ENCODE measurements around the gene C1orf53. TPM values are rescaled to one million over a fixed set of nuclear protein-coding genes. Genes with fewer than 3 reads are reported as not detected.

C1orf53 gene
- total and polyA plus RNA-seq, 2 of the 4 experiments (the other 2 are of a cell fraction) = 4.8 to 7.0 TPM

DNA sequence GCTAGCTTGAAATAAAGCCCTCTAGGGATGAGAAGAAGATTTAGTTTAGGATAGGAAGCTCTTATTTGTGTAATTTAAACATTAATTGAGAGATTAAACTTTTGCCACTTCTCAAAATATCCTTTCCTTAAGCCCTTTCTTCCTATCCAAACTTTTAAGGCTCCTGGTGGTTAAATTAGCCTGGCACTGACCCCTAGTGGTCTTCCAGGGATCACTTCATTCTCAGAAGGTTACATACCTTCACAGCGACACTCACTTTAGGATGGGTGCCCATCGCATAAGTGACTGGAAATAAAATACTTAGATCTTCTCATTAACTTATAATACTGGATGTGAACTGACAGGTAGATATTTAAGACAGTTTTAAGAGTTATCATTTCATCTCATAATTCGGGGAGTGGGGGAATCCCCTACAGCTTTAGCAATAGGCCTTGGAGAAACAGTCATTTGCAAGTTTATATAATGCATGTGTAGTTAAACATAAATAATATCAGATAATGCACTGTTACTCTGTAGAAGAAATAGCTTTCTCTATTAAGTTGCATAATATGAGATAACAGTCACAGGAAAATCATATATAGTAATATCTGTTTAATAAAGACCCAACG lies 22.2 kb downstream of the C1orf53 start:
- H2BK120ac ChIP-seq (ENCODE audit: low read depth, low read length) = no peak overlapping the region
- no peak overlapping the region for H3K9ac ChIP-seq (ENCODE audit: low read depth, low read length)
- no peak overlapping the region for H2AK9ac ChIP-seq (replicated peaks; ENCODE audit: low read depth, low read length, poor library complexity)
- no peak overlapping the region for H2BK5ac ChIP-seq (ENCODE audit: low read depth, low read length, poor library complexity, severe bottlenecking)
- dilution Hi-C loops (cut with HindIII; ENCODE audit: low sequenced_read_pairs, unreplicated experiment) (no loop called here), in situ Hi-C loops (cut with MboI; ENCODE audit: low sequenced_read_pairs) (loop anchor here (5.0 to 25.0 kb wide), 3 partner anchors 307 to 763 kb away; no protein-coding TSS in a partner anchor), intact Hi-C loops (cut with micrococcal nuclease) (loop anchor here (2.0 to 5.0 kb wide), 2 partner anchors 310 to 543 kb away; no protein-coding TSS in a partner anchor)
- no TSS peak for BruUV-seq (replicated peaks)
- H4K20me1 ChIP-seq (ENCODE audit: insufficient read depth, low read length) = no peaks in the 10 kb centered on the region
- H2BK20ac ChIP-seq (ENCODE audit: low read depth, low read length) = no peak overlapping the region
- H4K91ac ChIP-seq (ENCODE audit: insufficient read depth, low read depth, low read length) = no peak overlapping the region
- no peak overlapping the region for H3K23ac ChIP-seq (ENCODE audit: low read depth, low read length)
- H4K8ac ChIP-seq (ENCODE audit: low read depth in 2 of 2, low read length in 2 of 2) = no peak overlapping the region
- peaks cover 3% of the 10 kb centered on the region; the same call in 1 of the 2 replicates for H3K9me3 ChIP-seq (ENCODE audit: control insufficient read depth, insufficient read depth, low read length)
- H2BK15ac ChIP-seq (ENCODE audit: low read depth, low read length) = no peak overlapping the region
- no peak overlapping the region for H3K4me3 ChIP-seq (ENCODE audit: insufficient read depth, low read depth, low read length)
- peak; percentile 61 for DNase-seq
- ChIA-PET CTCF (interaction anchor here (0.5 to 1.5 kb wide), 4 partner anchors 9 to 402 kb away, joined by 3 to 6 read pairs (median 3); no protein-coding TSS in a partner anchor), POLR2A (ENCODE audit: unreplicated experiment) (no interaction called here)
- no peak overlapping the region for H3K18ac ChIP-seq (ENCODE audit: low read depth, low read length)
- no peak overlapping the region for H2AK5ac ChIP-seq (ENCODE audit: low read depth, low read length)
- H3K9me1 ChIP-seq (ENCODE audit: insufficient read depth, low read length) = no peaks in the 10 kb centered on the region
- H3K27ac ChIP-seq (ENCODE audit: insufficient read depth, low read length) = no peak overlapping the region
- peak; percentile 83 for ATAC-seq (ENCODE audit: low read depth)
- no peak overlapping the region for H3K4me2 ChIP-seq (ENCODE audit: low read depth, low read length)
- no peak overlapping the region for H4K5ac ChIP-seq (ENCODE audit: low read depth, low read length)
- no peak overlapping the region for H2AFZ ChIP-seq (replicated peaks; ENCODE audit: low read length, poor library complexity)
- H3K14ac ChIP-seq (replicated peaks; ENCODE audit: low read depth, low read length) = no peak overlapping the region
- TF ChIP-seq, protein P1, sequence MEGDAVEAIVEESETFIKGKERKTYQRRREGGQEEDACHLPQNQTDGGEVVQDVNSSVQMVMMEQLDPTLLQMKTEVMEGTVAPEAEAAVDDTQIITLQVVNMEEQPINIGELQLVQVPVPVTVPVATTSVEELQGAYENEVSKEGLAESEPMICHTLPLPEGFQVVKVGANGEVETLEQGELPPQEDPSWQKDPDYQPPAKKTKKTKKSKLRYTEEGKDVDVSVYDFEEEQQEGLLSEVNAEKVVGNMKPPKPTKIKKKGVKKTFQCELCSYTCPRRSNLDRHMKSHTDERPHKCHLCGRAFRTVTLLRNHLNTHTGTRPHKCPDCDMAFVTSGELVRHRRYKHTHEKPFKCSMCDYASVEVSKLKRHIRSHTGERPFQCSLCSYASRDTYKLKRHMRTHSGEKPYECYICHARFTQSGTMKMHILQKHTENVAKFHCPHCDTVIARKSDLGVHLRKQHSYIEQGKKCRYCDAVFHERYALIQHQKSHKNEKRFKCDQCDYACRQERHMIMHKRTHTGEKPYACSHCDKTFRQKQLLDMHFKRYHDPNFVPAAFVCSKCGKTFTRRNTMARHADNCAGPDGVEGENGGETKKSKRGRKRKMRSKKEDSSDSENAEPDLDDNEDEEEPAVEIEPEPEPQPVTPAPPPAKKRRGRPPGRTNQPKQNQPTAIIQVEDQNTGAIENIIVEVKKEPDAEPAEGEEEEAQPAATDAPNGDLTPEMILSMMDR (conservative IDR thresholded peaks at IDR 0.05; ENCODE audit: low read depth, low read length) = peak; percentile 76
- TF ChIP-seq ELK1 (IDR thresholded peaks at IDR 0.05; ENCODE audit: borderline replicate concordance, low read depth, low read length) = no peak
- no peak for TF ChIP-seq FOS (IDR thresholded peaks at IDR 0.05; ENCODE audit: low read depth, low read length)
- TF ChIP-seq RAD21 (IDR thresholded peaks at IDR 0.05; ENCODE audit: low read length) = peak; percentile 78
- TF ChIP-seq, protein P2, sequence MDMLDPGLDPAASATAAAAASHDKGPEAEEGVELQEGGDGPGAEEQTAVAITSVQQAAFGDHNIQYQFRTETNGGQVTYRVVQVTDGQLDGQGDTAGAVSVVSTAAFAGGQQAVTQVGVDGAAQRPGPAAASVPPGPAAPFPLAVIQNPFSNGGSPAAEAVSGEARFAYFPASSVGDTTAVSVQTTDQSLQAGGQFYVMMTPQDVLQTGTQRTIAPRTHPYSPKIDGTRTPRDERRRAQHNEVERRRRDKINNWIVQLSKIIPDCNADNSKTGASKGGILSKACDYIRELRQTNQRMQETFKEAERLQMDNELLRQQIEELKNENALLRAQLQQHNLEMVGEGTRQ (IDR thresholded peaks at IDR 0.05; ENCODE audit: low read depth, low read length) = no peak
- TF ChIP-seq CHD1 (IDR thresholded peaks at IDR 0.05; ENCODE audit: low read depth, low read length) = no peak
- no peak for TF ChIP-seq MXI1 (IDR thresholded peaks at IDR 0.05; ENCODE audit: borderline replicate concordance, low read depth, low read length)
- peak; percentile 78 for TF ChIP-seq SMC3 (IDR thresholded peaks at IDR 0.05; ENCODE audit: low read depth, low read length)
- no peaks in the 10 kb centered on the region for H3K79me1 ChIP-seq (ENCODE audit: low read depth in 1 of 2, low read length in 2 of 2)
- no peaks in the 10 kb centered on the region for H3K36me3 ChIP-seq (ENCODE audit: control insufficient read depth, insufficient read depth, low read length)
- no peak overlapping the region for H3K56ac ChIP-seq (ENCODE audit: extremely low read depth, insufficient read depth, low read length)
- H3K4me1 ChIP-seq (ENCODE audit: control insufficient read depth, insufficient read depth, low read length) = no peaks in the 10 kb centered on the region
- H3K27me3 ChIP-seq (ENCODE audit: control insufficient read depth, insufficient read depth, low read length) = peaks cover 55% of the 10 kb centered on the region
- WGBS, 2 experiments (ENCODE audit: extremely low coverage in 2 of 2, insufficient read length in 1 of 2) = no CpG with 5 or more reads among the region's 4 CpGs
- no peak overlapping the region for H3K4ac ChIP-seq (ENCODE audit: low read depth, low read length)
